ENCODE data around the gene FEM1C.

Gene FEM1C

GRCh38 chr5:115514220-115514619, 30.4 kb downstream of the FEM1C start:
- no peak for TF ChIP-seq CTCF (IDR thresholded peaks at IDR 0.05; ENCODE audit: low read depth, low read length)
- H3K27me3 ChIP-seq (ENCODE audit: insufficient read depth, low read depth, severe bottlenecking): no peaks in the 10 kb centered on the region
- H3K36me3 ChIP-seq: no peaks in the 10 kb centered on the region
- H3K4me3 ChIP-seq (ENCODE audit: low read depth, low read length): no peak overlapping the region
- H3K9me3 ChIP-seq (ENCODE audit: severe bottlenecking): no peaks in the 10 kb centered on the region
- no peak overlapping the region for H3K27ac ChIP-seq
- DNase-seq: no peak

DNA sequence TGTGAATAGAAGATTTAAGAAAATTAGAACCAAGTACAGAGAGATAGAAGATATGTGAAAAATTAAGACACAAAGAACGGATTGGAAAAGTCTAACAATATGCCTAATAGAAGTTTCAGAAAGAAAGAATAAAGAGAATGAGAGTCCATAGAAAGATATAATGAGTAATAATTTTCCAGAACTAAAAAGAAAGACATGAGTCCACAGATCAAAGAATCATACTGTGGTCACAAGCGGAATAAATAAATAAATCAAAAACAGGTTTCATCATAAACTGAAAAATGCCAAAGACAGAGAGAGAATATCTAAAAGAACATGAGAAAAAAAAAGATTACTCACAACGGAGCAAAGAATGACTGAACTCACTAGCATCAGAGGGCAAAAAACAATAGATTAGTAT, 32.9 kb downstream of the FEM1C start:
- Histone ChIP-seq H3K36me3 (no peaks in the 10 kb centered on the region), H3K27ac (no peak overlapping the region), H3K9me3 (ENCODE audit: severe bottlenecking) (no peaks in the 10 kb centered on the region), H3K4me3 (ENCODE audit: low read depth, low read length) (no peak overlapping the region), H3K27me3 (ENCODE audit: insufficient read depth, low read depth, severe bottlenecking) (no peaks in the 10 kb centered on the region)
- no peak for TF ChIP-seq CTCF (IDR thresholded peaks at IDR 0.05; ENCODE audit: low read depth, low read length)
- no peak for DNase-seq

GRCh38 chr5:115510145-115510645, 34.4 kb downstream of the FEM1C start:
- no peak for TF ChIP-seq CTCF (IDR thresholded peaks at IDR 0.05; ENCODE audit: low read depth, low read length)
- H3K9me3 ChIP-seq (ENCODE audit: severe bottlenecking): no peaks in the 10 kb centered on the region
- no peaks in the 10 kb centered on the region for H3K27me3 ChIP-seq (ENCODE audit: insufficient read depth, low read depth, severe bottlenecking)
- no peak for DNase-seq
- no peak overlapping the region for H3K4me3 ChIP-seq (ENCODE audit: low read depth, low read length)
- H3K36me3 ChIP-seq: no peaks in the 10 kb centered on the region
- no peak overlapping the region for H3K27ac ChIP-seq

DNA sequence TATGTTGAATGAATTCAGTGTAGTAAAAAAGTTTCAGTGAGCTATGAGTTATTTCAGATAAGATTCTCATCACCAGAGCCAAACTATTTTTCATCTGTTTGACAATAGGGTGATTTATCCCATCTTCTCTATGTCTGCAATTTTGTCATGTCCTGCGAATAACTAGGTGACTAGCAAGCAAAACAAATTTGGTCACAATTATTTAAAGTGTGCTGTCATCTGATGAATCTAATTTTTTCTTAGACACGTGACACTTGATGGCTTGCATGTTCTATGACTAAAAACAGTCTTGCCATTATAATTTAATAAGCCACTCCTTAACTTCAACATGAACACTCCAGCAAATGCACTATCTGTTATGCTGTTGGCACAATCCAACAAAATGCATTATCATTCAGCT, 35.0 kb downstream of the FEM1C start:
- Histone ChIP-seq H3K27ac (no peak overlapping the region), H3K9me3 (ENCODE audit: severe bottlenecking) (no peaks in the 10 kb centered on the region), H3K27me3 (ENCODE audit: insufficient read depth, low read depth, severe bottlenecking) (no peaks in the 10 kb centered on the region)

GRCh38 chr5:115507681-115508080, 36.9 kb downstream of the FEM1C start:
- H3K27me3 ChIP-seq (ENCODE audit: insufficient read depth, low read depth, severe bottlenecking): no peaks in the 10 kb centered on the region
- H3K36me3 ChIP-seq: no peaks in the 10 kb centered on the region
- no peaks in the 10 kb centered on the region for H3K9me3 ChIP-seq (ENCODE audit: severe bottlenecking)
- no peak overlapping the region for H3K27ac ChIP-seq
- H3K4me3 ChIP-seq (ENCODE audit: low read depth, low read length): no peak overlapping the region
- no peak for TF ChIP-seq CTCF (IDR thresholded peaks at IDR 0.05; ENCODE audit: low read depth, low read length)
- no peak for DNase-seq

More for the DNA sequence above, 35.0 kb downstream of the FEM1C start:
- DNase-seq: no peak
- Histone ChIP-seq H3K36me3 (no peaks in the 10 kb centered on the region), H3K4me3 (ENCODE audit: low read depth, low read length) (no peak overlapping the region)
- no peak for TF ChIP-seq CTCF (IDR thresholded peaks at IDR 0.05; ENCODE audit: low read depth, low read length)

DNA sequence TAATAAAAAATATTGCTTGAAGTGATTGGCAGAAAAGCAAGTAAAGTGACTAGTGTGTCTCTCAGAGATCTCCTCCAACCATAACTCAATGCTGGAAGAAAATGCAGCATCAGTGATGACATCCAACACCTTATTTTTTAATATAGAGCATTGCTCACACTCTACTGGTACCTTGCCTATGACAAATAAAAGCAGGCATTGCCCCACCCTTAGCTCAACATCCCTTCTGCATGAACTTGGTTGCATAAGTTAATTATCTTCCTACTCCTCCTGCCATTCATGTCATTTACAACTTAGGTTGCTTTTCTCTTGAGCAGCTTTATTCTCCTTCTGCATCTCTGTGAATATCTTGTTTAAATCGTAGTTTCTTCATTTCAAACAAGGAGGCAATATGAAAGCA, 41.2 kb downstream of the FEM1C start:
- DNase-seq: no peak
- H3K9me3 ChIP-seq (ENCODE audit: severe bottlenecking): no peaks in the 10 kb centered on the region
- H3K4me3 ChIP-seq (ENCODE audit: low read depth, low read length): no peak overlapping the region
- H3K27ac ChIP-seq: no peak overlapping the region
- H3K27me3 ChIP-seq (ENCODE audit: insufficient read depth, low read depth, severe bottlenecking): no peaks in the 10 kb centered on the region
- no peak for TF ChIP-seq CTCF (IDR thresholded peaks at IDR 0.05; ENCODE audit: low read depth, low read length)
- no peaks in the 10 kb centered on the region for H3K36me3 ChIP-seq
